ENCODE results near the gene SLX4IP.

SLX4IP gene

DNA sequence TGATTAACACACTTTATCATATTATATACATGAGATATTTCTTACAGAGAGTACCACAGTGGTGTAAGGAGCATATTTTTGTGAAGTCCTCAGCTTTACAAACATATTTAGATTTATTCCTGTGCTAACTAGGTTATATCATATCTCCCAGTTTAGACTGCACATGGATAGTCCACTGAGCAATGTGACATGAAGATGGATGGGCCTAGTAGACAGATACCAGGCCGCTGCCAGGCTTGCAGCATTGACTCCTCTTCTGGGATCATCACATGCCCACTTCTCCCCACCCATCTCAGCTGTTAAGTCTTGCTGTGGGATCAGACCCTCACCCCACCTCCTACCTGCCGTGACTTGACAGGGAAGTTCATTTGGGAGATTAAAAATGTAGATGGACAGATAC is 95.8 kb downstream of the SLX4IP start (continued):
- TF ChIP-seq, protein P1, sequence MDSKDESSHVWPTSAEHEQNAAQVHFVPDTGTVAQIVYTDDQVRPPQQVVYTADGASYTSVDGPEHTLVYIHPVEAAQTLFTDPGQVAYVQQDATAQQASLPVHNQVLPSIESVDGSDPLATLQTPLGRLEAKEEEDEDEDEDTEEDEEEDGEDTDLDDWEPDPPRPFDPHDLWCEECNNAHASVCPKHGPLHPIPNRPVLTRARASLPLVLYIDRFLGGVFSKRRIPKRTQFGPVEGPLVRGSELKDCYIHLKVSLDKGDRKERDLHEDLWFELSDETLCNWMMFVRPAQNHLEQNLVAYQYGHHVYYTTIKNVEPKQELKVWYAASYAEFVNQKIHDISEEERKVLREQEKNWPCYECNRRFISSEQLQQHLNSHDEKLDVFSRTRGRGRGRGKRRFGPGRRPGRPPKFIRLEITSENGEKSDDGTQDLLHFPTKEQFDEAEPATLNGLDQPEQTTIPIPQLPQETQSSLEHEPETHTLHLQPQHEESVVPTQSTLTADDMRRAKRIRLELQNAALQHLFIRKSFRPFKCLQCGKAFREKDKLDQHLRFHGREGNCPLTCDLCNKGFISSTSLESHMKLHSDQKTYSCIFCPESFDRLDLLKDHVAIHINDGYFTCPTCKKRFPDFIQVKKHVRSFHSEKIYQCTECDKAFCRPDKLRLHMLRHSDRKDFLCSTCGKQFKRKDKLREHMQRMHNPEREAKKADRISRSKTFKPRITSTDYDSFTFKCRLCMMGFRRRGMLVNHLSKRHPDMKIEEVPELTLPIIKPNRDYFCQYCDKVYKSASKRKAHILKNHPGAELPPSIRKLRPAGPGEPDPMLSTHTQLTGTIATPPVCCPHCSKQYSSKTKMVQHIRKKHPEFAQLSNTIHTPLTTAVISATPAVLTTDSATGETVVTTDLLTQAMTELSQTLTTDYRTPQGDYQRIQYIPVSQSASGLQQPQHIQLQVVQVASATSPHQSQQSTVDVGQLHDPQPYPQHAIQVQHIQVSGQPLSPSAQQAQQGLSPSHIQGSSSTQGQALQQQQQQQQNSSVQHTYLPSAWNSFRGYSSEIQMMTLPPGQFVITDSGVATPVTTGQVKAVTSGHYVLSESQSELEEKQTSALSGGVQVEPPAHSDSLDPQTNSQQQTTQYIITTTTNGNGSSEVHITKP (tag by site-specific recombination; IDR thresholded peaks at IDR 0.05), result no peak
- TF ChIP-seq ZSCAN23 (tag by site-specific recombination; IDR thresholded peaks at IDR 0.05), result no peak
- no peak for TF ChIP-seq ZNF514 (tag by site-specific recombination; IDR thresholded peaks at IDR 0.05)
- no peak for TF ChIP-seq GLI2 (tag by site-specific recombination; IDR thresholded peaks at IDR 0.05; ENCODE audit: borderline replicate concordance, low read depth)

DNA sequence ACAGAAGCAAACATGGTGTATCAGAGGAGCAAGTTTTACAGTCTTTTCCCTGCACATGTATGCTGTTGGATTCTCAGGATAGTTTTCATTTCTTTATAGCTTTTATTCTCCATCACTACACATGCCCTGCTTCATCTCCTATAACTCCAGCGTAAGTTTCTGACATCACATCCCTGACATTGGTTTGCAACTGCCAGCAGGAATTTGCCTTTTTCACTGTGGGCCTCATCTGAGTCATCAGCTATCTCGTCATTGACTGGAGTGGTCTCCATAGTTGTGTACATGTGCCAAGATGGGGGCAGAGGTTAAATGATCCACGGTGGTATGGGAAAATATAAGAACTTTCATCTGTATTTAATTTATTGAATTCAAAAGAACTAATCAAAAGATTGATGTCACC is 96.7 kb downstream of the SLX4IP start:
- CTCF ChIA-PET, result no interaction called here
- POLR2A ChIA-PET, result no interaction called here
- Histone ChIP-seq H3K9me3 (ENCODE audit: control insufficient read depth, insufficient read depth, low read depth, low read length) (no peaks in the 10 kb centered on the region), H3K27ac (ENCODE audit: extremely low read depth, low read depth, low read length) (no peak overlapping the region), H3K4me3 (ENCODE audit: low read depth, low read length) (no peak overlapping the region), H3K36me3 (ENCODE audit: control insufficient read depth in 2 of 2, insufficient read depth in 1 of 2, low read length in 2 of 2) (no peaks in the 10 kb centered on the region), H3K4me1 (ENCODE audit: control insufficient read depth, insufficient read depth, low read length) (0 out of 2 replicates have a peak, but pooled peaks cover 3% of the 10 kb centered on the region)
- TF ChIP-seq KLF1 (tag by site-specific recombination; IDR thresholded peaks at IDR 0.05) (no peak), ZNF558 (tag by site-specific recombination; IDR thresholded peaks at IDR 0.05) (no peak), ZBTB21 (tag by site-specific recombination; IDR thresholded peaks at IDR 0.05) (no peak), ZEB2 (tag by site-specific recombination; IDR thresholded peaks at IDR 0.05) (no peak), ZNF555 (tag by site-specific recombination; conservative IDR thresholded peaks at IDR 0.05) (no peak), PRDM1 (tag by site-specific recombination; IDR thresholded peaks at IDR 0.05) (no peak), HOXA7 (CRISPR knock-in tag; IDR thresholded peaks at IDR 0.05; ENCODE audit: borderline replicate concordance) (no peak)
- TF ChIP-seq, protein P2, sequence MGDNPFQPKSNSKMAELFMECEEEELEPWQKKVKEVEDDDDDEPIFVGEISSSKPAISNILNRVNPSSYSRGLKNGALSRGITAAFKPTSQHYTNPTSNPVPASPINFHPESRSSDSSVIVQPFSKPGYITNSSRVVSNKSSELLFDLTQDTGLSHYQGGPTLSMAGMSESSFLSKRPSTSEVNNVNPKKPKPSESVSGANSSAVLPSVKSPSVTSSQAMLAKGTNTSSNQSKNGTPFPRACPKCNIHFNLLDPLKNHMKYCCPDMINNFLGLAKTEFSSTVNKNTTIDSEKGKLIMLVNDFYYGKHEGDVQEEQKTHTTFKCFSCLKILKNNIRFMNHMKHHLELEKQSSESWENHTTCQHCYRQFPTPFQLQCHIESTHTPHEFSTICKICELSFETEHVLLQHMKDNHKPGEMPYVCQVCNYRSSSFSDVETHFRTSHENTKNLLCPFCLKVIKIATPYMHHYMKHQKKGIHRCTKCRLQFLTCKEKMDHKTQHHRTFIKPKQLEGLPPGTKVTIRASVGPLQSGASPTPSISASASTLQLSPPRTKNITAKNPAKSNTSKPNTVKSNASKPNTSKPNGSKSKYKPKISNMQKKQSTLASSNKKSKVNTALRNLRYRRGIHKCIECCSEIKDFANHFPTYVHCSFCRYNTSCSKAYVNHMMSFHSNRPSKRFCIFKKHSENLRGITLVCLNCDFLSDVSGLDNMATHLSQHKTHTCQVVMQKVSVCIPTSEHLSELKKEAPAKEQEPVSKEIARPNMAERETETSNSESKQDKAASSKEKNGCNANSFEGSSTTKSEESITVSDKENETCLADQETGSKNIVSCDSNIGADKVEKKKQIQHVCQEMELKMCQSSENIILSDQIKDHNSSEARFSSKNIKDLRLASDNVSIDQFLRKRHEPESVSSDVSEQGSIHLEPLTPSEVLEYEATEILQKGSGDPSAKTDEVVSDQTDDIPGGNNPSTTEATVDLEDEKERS (tag by site-specific recombination; IDR thresholded peaks at IDR 0.05), result no peak
- TF ChIP-seq, protein P3, sequence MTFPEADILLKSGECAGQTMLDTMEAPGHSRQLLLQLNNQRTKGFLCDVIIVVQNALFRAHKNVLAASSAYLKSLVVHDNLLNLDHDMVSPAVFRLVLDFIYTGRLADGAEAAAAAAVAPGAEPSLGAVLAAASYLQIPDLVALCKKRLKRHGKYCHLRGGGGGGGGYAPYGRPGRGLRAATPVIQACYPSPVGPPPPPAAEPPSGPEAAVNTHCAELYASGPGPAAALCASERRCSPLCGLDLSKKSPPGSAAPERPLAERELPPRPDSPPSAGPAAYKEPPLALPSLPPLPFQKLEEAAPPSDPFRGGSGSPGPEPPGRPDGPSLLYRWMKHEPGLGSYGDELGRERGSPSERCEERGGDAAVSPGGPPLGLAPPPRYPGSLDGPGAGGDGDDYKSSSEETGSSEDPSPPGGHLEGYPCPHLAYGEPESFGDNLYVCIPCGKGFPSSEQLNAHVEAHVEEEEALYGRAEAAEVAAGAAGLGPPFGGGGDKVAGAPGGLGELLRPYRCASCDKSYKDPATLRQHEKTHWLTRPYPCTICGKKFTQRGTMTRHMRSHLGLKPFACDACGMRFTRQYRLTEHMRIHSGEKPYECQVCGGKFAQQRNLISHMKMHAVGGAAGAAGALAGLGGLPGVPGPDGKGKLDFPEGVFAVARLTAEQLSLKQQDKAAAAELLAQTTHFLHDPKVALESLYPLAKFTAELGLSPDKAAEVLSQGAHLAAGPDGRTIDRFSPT (tag by site-specific recombination; IDR thresholded peaks at IDR 0.05), result no peak
- TF ChIP-seq, protein P4, sequence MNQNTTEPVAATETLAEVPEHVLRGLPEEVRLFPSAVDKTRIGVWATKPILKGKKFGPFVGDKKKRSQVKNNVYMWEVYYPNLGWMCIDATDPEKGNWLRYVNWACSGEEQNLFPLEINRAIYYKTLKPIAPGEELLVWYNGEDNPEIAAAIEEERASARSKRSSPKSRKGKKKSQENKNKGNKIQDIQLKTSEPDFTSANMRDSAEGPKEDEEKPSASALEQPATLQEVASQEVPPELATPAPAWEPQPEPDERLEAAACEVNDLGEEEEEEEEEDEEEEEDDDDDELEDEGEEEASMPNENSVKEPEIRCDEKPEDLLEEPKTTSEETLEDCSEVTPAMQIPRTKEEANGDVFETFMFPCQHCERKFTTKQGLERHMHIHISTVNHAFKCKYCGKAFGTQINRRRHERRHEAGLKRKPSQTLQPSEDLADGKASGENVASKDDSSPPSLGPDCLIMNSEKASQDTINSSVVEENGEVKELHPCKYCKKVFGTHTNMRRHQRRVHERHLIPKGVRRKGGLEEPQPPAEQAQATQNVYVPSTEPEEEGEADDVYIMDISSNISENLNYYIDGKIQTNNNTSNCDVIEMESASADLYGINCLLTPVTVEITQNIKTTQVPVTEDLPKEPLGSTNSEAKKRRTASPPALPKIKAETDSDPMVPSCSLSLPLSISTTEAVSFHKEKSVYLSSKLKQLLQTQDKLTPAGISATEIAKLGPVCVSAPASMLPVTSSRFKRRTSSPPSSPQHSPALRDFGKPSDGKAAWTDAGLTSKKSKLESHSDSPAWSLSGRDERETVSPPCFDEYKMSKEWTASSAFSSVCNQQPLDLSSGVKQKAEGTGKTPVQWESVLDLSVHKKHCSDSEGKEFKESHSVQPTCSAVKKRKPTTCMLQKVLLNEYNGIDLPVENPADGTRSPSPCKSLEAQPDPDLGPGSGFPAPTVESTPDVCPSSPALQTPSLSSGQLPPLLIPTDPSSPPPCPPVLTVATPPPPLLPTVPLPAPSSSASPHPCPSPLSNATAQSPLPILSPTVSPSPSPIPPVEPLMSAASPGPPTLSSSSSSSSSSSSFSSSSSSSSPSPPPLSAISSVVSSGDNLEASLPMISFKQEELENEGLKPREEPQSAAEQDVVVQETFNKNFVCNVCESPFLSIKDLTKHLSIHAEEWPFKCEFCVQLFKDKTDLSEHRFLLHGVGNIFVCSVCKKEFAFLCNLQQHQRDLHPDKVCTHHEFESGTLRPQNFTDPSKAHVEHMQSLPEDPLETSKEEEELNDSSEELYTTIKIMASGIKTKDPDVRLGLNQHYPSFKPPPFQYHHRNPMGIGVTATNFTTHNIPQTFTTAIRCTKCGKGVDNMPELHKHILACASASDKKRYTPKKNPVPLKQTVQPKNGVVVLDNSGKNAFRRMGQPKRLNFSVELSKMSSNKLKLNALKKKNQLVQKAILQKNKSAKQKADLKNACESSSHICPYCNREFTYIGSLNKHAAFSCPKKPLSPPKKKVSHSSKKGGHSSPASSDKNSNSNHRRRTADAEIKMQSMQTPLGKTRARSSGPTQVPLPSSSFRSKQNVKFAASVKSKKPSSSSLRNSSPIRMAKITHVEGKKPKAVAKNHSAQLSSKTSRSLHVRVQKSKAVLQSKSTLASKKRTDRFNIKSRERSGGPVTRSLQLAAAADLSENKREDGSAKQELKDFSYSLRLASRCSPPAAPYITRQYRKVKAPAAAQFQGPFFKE (tag by site-specific recombination; IDR thresholded peaks at IDR 0.05; ENCODE audit: borderline replicate concordance), result no peak

All from HEK293 (cell line).